ENCODE measurements around the gene FAM168A.
A peak's percentile ranks its signal among the peaks of the same experiment; 100 is the strongest.

Gene FAM168A

GRCh38 chr11:73554671-73555320 is 43.1 kb downstream of the FAM168A start:
- DNase-seq, result no peak

GRCh38 chr11:73553266-73553665 is 44.6 kb downstream of the FAM168A start:
- no peak for DNase-seq

DNA sequence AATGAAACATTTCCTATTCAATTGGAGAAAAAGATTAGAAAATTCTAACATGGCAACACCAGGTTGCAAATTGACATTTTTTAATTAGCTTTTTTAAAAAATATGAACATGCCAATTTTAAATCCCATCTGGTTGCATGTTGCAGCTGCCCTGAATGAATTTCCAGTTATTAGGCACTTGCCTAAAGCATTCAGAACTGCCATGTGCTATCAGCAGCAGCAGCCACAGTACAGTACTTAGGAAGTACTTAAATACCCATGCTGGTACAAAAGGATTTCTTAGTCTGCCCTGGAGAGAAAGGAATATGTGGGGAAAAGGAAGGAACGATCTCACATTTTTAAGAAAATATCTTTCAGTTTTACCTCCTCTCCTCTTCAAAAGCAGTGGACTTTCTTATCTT is 46.2 kb downstream of the FAM168A start:
- DNase-seq, result no peak

GRCh38 chr11:73549376-73549775 is 48.5 kb downstream of the FAM168A start:
- DNase-seq, result no peak

DNA sequence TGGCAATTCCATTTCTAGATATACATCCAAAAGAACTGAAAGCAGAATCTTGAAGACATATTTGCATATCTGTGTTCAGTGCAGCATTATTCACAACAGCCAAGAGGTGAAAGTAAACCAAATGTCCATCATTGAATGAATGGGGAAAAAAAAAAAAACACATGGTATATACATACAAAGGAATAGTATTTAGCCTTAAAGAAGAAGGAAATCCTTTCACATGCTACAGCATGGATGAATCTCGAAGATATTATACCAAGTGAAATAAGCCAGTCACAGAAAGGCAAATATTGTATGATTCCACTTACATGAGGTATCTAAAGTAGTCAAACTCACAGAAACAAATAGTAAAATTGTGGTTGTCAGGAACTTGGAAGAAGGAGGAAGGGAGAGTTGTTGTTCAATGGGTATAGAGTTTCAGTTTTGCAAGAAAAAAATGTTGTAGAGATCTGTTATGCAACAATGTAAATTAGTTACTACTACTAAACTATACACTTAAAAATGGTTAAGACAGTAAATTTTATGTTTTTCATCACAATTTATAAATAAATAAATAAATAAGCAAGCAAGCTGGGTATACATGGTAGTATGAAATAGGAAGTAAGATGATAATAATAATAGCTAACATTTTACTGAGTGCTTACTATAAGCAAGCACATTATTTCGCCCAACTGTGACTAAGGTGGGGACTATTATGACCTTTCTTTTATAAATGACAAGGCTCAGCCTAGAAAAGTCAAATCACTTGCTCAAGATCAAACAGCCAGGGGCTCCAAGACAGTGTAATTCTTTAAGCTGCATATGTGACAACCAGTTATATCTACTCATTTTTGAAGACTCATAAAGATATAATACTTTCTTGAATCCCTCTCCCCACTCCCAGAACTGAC is 50.0 kb downstream of the FAM168A start:
- DNase-seq, result no peak

GRCh38 chr11:73542175-73542574 is 55.7 kb downstream of the FAM168A start:
- DNase-seq, result no peak

DNA sequence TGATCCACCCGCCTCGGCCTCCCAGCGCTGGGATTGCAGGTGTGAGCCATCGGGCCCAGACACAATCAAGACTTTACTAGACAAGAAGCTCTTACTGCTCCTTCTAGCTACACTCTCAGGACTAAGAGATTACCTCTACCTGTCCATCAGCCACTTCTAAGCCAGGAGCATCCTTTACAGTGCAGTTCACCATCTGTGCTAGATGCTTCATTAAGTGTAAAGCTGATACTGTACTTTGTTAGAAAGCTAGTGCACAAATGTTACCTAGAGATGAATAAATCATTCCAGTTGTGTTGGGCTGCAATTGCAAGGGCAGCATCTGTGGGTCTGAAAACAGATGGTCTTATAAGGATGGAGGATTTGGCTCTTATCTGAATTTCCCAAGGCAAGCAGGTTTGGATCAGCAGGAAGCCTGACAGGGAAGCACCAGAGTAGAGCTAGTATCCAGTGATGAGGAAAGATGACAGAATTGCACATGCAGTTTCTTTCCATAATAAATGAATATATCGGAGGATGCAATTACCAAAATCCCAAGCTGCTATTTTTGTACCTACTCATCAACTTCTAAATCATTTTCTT is 58.3 kb downstream of the FAM168A start:
- DNase-seq, result peak in 1 of 2 experiments; percentile 27

GRCh38 chr11:73538381-73538872 is 59.5 kb downstream of the FAM168A start:
- DNase-seq, result no peak

- no peak for DNase-seq
Measured at GRCh38 chr11:73537969-73538368, 59.9 kb downstream of the FAM168A start.

- DNase-seq, result no peak
Measured at GRCh38 chr11:73536961-73537360, 61.0 kb downstream of the FAM168A start.

GRCh38 chr11:73532310-73532709 is 65.6 kb downstream of the FAM168A start:
- no peak for DNase-seq

GRCh38 chr11:73531386-73531785 is 66.5 kb downstream of the FAM168A start:
- DNase-seq, result no peak

DNA sequence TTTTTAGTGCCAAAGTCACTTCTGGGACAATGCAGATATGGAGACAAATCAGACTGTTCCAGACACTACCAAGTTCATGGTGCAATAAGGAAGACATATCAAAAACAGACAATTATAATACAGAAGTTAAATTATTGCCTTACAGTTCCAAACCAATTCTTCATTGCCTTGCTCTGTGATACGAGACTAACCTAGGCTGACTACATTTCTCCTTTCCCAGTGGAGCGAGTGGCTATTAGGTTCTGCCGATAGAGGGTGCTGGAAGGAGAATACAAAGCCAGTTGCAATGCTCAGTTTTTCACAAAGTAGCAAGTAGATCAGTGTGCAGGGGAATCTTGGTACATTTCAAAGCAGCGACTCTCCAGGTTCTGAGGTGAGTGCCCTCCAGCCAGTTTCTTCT is 67.8 kb downstream of the FAM168A start:
- no peak for DNase-seq

GRCh38 chr11:73529204-73529530 is 68.7 kb downstream of the FAM168A start:
- no peak for DNase-seq

DNA sequence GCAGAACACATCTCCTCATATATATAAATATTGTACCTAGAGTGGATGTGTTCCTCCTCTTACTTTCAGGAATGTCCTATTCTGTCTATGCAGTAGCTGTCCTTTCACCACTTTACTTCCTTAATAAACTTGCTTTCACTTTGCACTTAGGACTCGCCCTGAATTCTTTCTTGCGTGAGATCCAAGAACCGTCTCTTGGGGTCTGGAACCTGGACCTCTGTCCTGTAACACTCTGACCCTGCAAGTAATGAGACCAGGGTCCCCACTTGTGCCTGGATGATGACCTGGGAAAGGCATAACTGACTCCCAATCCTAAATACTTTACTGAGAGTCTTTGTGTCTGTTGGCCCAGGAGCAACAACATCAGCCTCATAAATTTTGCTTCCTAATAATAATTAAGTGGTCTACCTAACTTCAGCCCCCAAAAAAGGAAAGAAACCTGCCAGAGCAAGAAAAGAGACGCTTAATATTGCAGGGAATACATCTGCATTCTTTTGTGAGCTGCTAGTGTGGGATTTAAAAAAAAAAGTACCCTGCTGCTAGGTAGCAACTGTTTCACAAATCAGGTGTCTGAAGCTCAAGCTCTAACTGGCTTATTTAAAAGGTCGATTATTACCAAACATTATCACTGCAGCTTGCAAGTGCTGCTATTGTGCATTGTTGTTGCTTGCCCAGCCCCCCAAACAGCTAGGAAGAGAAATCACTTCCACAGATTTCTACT is 69.3 kb downstream of the FAM168A start:
- DNase-seq, result no peak

DNA sequence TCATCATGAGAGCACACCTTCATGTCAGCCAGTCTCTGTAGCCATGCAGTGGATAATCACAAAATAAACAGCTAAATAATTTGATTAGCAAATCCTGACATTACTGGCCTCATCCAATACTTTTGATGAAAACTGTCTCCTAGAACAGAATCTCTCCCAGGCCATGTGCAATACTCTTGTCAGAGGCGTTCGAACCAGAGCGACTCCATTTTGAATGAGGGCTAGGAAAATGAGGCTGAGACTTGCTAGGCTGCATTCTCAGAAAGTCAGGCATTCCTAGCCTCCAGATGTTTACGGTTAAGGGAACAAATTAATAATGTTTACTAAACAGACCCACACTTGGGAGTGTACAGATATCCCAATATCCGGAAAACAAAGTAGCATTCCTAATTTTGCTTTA is 69.9 kb downstream of the FAM168A start:
- no peak for DNase-seq

- DNase-seq, result no peak
Measured at GRCh38 chr11:73525611-73526010, 72.3 kb downstream of the FAM168A start.

DNA sequence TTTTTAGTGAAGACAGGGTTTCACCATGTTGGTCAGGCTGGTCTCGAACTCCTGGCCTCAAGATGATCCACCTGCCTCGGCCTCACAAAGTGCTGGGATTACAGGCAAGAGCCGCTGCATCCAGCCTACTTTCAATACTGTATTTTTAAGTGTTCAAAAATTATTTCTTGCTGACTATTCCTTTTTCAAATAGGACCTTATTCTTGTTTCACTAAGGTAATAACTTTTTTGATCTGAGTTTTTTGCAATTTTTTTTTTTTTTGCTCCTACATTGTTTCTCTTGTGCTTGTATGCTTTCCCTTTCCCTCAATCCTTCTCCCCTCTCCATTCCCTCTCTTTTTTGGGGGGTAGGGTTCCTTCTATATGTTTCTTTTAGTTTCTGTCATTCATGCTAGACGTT is 73.1 kb downstream of the FAM168A start:
- no peak for DNase-seq

DNA sequence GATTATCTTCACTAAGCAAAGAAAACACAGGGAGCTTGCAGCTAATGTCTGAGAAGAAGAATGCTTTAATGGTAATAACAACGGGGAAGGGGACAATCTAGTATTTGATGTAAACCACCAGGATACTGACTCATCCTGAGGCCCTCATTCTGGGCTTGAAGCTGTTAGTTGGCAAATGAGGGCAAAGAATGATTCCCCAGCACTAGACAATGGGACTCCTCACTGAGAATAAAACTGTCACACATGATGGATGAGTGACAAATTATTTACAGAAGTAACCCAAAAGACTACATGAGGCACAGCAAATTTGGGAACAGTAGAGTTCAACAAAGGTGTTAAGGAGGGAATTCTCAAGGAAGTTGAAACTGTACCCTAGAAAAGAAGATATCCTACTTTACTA is 76.3 kb downstream of the FAM168A start:
- no peak for DNase-seq

- no peak for DNase-seq
Measured at GRCh38 chr11:73520353-73521061, 77.4 kb downstream of the FAM168A start.

DNA sequence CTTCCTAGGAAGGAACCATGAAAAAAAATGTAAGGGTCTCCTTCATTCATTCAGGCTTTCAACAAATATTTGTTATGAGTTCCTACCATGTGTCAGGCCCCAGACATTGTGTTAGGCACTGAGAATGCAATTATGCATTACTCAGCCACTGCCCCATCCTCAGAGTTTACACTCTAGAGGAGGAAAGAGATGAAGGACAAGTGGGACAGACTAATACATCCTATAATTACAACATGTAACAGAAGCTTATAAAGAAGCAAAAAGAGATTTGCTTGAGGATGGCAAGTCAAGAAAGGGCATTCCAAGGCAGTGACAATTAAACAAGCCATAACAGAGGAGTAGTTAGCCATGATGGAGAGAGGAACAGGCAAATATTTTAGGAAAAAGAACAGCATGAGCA is 78.6 kb downstream of the FAM168A start:
- DNase-seq, result no peak

DNA sequence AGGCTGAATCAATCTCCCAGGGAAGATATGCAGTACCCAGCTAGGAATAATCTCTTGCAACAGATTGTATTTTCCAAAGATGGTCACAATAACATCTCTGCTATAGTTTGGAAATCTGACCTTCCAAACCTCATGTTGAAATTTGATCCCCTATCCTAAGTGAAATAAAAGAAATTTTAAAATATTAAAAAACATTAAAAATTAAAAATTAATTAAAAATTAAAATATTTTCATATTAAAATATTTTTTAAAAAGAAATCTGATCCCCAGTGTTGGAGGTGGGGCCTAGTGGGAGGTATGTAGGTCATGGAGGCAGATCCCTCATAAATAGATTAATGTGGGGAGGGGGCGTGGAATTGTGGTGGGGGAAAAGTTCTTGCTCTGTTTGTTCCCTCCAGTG is 79.7 kb downstream of the FAM168A start:
- no peak for DNase-seq

DNA sequence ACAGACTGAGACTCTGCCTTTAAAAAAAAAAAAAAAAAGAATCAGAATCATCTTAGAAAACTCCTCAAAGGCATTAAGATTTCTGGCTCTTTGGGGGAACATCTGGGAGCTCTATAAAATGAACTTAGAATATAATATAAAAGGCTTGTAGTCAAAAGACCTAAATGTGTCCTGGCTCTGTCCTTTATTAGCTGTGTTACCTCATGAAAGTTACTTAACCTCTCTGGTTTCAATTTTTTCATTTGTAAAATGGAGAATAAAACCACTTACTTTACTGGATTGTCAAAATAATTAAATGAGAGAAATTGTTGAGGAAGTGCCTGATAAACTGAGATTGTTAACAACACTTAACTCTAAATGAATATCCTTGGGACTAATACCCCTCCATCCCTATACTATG is 81.8 kb downstream of the FAM168A start:
- DNase-seq, result no peak

Measured in cerebellar nuclear complex (tissue), 1 donor.